Measurements from ENCODE around the gene ABHD17C.
"Not testable (repeated sequence)": the region's sequence is repeated elsewhere in the genome, so short reads cannot be mapped to it uniquely, and the experiment has no call there.

The ABHD17C gene

GRCh38 chr15:80730926-80731325 is 35.8 kb downstream of the ABHD17C start:
- DNase-seq (ENCODE audit: low spot score), result no peak

GRCh38 chr15:80732167-80732566 is 37.1 kb downstream of the ABHD17C start:
- no peak for DNase-seq (ENCODE audit: low spot score)

GRCh38 chr15:80732818-80733217 is 37.7 kb downstream of the ABHD17C start:
- DNase-seq (ENCODE audit: low spot score), result no peak

GRCh38 chr15:80733460-80733859 is 38.4 kb downstream of the ABHD17C start:
- no peak for DNase-seq (ENCODE audit: low spot score)

GRCh38 chr15:80735344-80735743 is 40.2 kb downstream of the ABHD17C start:
- no peak for DNase-seq (ENCODE audit: low spot score)

- DNase-seq (ENCODE audit: low spot score), result no peak
Measured at GRCh38 chr15:80736560-80736959, 41.5 kb downstream of the ABHD17C start.

GRCh38 chr15:80739919-80740318 is 44.8 kb downstream of the ABHD17C start:
- DNase-seq (ENCODE audit: low spot score), result no peak

- no peak for DNase-seq (ENCODE audit: low spot score)
Measured at GRCh38 chr15:80742081-80742480, 47.0 kb downstream of the ABHD17C start.

GRCh38 chr15:80743189-80743833 is 48.2 kb downstream of the ABHD17C start:
- DNase-seq (ENCODE audit: low spot score), result no peak

GRCh38 chr15:80744415-80744814 is 49.3 kb downstream of the ABHD17C start:
- DNase-seq (ENCODE audit: low spot score), result no peak

- no peak for DNase-seq (ENCODE audit: low spot score)
Measured at GRCh38 chr15:80744826-80745225, 49.7 kb downstream of the ABHD17C start.

GRCh38 chr15:80745888-80746287 is 50.8 kb downstream of the ABHD17C start:
- no peak for DNase-seq (ENCODE audit: low spot score)

- no peak for DNase-seq (ENCODE audit: low spot score)
Measured at GRCh38 chr15:80747317-80748053, 52.4 kb downstream of the ABHD17C start.

- DNase-seq (ENCODE audit: low spot score), result no peak
Measured at GRCh38 chr15:80749589-80749988, 54.5 kb downstream of the ABHD17C start.

GRCh38 chr15:80750575-80750974 is 55.5 kb downstream of the ABHD17C start:
- DNase-seq (ENCODE audit: low spot score), result no peak

GRCh38 chr15:80752204-80752603 is 57.1 kb downstream of the ABHD17C start:
- DNase-seq (ENCODE audit: low spot score), result no peak

GRCh38 chr15:80753161-80753560 is 58.1 kb downstream of the ABHD17C start:
- no peak for DNase-seq (ENCODE audit: low spot score)

- no peak for DNase-seq (ENCODE audit: low spot score)
Measured at GRCh38 chr15:80754014-80754413, 58.9 kb downstream of the ABHD17C start.

- no peak for DNase-seq (ENCODE audit: low spot score)
Measured at GRCh38 chr15:80755885-80756284, 60.8 kb downstream of the ABHD17C start.

- DNase-seq (ENCODE audit: low spot score), result no peak
Measured at GRCh38 chr15:80758130-80758745, 63.1 kb downstream of the ABHD17C start.

GRCh38 chr15:80760960-80761359 is 65.8 kb downstream of the ABHD17C start:
- DNase-seq (ENCODE audit: low spot score), result no peak

- DNase-seq (ENCODE audit: low spot score), result no peak
Measured at GRCh38 chr15:80761754-80762153, 66.6 kb downstream of the ABHD17C start.

GRCh38 chr15:80763235-80763634 is 68.1 kb downstream of the ABHD17C start:
- not testable (repeated sequence) for DNase-seq (ENCODE audit: low spot score)
